ENCODE measurements around the gene CLMN.

DNA sequence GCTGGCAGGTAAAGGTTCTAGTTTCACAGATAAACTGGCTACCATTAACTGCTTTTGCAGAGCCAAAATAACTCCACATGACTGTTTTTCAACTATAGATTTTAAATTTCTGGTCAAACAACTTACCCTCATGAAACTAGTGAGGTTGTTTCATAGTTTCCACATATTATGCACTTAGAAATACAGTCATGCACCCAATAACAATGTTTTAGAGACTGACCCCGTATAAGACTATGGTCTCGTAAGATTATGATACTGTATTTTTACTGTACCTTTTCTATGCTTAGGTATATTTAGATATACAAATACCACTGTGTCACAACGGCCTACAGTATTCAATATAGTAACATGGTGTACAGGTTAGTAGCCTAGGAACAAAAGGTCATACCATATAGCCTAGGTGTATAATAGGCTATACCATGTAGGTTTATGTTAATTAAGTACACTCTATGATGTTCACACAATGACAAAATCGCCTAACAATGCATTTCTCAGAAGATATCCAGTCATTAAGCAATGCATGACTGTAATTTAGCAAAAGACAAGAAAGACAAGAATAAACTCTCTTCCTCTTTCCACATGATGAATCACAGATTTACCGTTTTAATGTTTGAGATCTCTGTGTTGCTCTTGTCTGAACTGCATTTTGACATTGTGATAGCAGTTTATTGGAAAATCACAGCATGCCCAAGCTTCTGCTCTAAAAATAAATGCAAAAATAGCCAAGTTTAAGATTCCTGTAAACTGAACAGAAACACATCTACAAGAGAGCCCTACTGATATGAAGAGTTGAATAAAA, 179.4 kb downstream of the CLMN start:
- TF ChIP-seq POLR2AphosphoS5 (IDR thresholded peaks at IDR 0.05; ENCODE audit: insufficient read depth, low read depth, low read length): no peak
- TF ChIP-seq CTCF (IDR thresholded peaks at IDR 0.05; ENCODE audit: extremely low read depth in 1 of 2, insufficient read depth in 1 of 2, low read depth in 1 of 2, low read length in 2 of 2): no peak
